NCI-H82 treated with DMSO at 0.1 percent for 48 hours (cell line): ENCODE results near the gene SKAP1.

Experiments used
- DNase-seq: peaks from one replicate; lab custom pipeline; 2025; ENCODE audit not compliant: unreplicated experiment; lab: John Stamatoyannopoulos, UW

SKAP1 gene

DNA sequence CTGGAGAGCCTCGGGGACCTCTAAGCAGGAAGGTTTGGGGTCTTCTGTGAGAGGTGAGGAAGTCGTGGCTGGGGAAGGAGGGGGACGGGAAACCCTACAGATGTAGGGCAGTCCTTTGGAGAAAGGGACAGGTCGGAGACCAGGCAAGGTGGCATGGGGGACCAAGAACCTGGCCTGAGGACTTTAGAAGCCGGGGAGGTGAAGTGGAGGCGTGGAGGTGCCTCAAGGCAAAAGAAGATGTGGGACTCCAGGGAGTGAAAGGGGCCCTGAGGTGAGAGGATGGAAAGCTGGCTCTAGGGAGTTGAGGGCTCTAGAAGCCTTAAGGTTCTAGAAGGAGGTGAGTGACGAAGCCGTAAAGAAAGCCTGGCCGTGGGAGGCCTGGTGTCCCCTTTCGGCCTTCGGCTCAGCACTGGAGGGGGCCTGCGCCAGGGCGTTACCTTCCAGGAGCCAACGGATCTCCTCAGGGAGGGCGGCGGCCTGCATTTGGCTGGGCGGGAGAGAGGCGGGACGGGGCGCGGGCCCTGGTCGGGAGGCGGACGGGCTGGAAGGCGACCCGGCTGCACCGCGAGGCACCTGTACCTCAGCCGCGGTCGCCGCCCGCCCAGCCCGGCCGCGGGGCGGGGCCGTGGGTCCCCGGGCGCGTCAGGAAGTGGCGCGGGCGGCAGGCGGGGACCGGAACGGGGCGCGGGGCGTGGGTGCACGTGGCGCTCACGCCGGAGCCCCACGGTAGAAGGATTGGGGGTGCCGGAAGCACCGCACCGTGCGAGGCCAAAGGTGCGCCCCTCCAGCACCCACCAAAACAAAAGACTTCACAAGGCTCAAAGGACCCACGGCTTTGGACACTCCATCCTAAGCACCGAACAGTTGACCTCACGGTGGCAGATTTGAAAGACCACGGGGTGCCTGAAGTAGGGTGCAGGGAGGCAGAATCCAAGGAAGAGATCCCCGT is at the start of gene SKAP1:
Gene SKAP1, minus strand, starts transcription at position 577 of the 949 bp plus-strand sequence.
- DNase-seq: no peak

DNA sequence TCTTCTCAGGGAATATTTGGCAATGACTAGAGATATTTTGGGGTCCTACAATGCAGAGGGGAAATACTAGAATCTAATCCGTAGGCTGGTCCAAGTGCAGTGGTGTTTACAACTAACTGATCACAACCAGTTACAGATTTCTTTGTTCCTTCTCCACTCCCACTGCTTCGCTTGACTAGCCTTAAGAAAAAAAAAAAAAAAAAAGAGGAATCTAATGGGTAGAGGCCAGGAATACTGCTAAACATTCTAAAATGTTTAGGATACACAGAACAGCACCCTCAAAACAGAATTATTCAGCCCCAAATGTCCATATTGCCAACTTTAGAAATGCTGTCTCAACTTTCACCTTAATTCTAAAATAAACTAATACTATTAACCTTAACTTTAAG is 49.0 kb upstream of the SKAP1 start:
- no peak for DNase-seq

DNA sequence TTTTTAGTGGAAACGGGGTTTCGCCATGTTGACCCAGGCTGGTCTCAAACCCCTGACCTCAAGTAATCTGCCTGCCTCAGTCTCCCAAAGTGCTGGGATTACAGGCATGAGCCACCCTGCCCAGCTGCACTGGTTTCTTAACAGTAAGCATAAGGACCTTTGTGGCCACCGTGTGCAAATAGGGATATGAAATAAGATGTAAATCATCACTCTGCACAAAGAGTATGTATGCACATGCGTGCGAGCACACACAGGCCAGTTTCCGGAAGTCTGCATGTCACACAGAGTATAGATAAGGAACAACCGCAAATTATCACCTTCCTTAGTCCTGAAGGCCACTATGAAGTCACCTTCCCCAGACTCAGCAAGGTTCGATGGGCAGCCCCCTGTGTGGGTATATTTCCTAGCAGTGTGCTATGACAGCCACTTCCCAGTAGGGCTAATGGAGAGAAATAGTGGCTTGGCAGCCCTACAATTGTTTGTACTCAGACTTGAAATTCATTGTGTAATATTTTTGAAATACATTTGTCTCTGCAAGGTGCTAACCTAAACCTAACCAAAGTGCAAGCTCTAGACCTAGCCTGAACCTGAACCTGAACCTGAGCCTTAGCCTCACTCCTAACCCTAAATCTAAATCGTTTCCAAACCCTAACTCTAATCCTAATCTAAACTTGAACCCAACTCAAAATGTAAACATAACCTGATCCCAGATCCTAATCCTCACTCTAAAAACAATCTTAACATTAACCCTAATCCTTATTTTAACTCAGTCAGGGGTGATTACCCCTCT is 48.4 kb upstream of the SKAP1 start:
- DNase-seq: no peak

DNA sequence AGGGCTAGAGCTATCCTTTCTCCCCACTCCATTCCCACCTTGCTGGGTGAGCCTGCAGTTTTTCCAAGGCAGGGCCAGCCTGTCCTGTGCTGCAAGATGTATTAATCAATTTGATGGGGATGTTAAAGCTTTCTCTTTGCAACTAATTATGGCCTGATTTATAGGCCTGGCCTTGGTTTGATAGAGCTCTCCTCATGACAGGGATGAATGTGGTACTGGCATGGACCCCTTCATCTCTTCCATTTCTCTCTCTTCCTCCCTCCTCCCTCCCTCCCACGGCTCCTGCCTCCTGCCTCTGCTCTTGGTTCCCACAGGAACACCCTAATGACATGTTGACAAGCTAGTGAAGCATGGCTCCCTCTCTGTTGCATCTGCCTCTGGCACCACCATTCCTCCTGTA is 47.2 kb upstream of the SKAP1 start:
- no peak for DNase-seq

DNA sequence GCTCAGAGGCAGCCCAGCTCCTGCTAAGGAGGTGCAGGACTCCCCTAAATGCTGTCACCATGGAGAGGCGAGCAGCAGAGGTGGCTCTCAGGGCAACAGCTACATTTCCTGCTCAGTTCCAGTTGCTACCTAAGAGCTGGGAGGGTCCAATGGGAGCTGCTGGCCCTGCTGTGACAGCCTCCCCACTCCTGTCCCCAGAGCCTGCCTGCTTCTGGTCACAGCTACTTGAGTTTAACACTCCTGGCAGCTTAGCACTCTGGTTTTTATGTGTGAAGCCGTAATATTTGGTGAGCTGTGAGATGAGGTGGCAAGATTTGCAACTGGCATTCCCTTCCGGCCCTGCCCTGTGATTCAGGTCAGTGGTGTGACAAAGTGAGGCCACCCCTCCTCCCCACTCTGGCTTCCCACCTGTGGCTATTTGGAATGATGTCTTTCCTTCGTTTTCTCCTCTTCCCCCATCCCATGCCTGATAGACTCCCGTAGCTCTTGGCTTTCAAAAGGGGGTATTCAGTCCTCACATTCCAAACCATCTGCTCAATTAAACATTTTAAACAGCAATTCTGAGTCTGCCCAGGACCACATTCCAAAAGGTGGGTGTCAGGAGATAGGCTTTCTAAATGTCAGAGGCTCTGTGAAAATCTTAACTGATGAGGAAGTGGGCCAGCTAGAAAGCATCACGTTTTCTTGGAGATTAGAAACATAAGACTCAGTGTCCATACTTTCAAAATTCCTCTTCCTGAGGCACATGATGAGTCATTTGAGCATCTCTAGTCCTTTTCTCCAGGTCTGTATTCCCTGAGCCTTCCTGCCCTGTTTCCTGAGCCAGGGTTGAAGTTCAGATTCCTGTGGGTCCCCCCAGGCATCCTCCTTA is 42.6 kb upstream of the SKAP1 start:
- no peak for DNase-seq

DNA sequence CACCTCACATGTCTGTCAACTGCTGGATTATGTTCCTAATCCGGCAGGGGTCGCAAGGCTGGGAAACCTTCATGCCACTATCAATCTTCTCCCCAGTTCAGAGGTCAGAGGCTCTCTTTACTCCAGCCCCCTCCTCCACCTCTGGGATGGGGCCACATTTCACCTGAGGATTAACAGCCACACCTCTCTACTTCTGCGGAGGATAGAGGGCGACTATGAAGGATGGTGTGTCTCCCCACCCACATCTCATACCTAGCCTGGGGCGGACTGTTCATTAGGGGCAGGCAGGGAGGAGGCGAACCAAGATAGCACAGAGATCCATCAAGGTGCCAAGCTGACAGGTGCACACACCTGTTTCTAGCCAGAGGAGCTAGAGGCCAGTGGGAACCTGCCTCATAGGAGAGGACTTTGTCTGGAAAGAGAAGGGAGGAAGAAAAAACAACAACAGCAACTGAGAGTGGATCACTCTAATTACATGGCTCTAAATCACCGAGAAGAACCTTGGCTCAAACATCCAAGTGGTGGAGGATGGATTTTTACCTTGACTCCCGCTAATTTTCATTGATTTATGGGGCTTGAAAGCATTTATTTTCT is 41.9 kb upstream of the SKAP1 start:
- DNase-seq: no peak

DNA sequence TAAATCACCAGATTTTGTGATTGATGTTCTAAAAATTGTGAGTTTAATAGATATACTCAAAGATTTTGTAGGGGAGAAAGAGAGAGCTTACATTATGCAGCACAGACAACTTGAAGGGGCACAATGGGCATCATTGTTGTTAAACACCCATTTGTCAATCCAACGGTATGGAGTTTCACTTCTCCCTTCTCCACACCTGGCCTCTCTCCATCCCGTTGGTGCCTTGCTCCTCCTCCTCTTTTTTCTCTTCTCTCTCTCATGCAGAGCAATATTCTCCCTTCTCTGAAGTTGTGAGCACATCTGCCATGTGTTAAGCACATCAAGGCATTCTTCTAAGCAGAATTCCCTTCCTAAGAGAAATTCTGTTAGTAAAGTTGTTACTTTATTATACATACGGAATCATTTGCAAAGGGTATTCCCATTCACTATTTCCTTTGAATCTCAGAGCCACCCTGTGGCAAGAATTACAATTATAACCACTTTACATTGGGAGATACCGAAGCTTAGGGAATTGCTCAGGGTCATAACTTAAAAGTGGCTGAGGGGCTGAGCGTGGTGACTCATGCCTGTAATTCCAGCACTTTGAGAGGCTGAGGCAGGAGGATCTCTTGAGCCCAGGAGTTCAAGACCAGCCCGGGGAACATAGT is 40.5 kb upstream of the SKAP1 start:
- no peak for DNase-seq

DNA sequence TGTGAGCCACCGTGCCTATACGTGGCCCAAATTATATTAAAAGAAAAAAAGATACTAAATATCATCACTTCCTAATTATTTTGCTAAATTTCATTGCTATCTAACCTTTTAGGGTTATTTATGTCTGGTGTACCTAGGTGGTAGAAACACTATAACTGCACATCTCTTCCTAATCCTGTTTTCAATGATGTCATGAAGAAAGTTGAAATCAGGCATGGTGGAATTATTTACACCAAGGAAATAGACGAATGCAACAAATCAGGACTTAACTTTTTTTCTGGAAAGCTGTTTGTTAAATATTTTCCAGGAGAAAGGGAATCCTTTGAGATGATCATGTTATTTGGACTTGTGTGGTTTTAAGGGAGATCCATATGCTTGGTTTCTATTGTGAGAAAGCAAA is 39.2 kb upstream of the SKAP1 start:
- no peak for DNase-seq

DNA sequence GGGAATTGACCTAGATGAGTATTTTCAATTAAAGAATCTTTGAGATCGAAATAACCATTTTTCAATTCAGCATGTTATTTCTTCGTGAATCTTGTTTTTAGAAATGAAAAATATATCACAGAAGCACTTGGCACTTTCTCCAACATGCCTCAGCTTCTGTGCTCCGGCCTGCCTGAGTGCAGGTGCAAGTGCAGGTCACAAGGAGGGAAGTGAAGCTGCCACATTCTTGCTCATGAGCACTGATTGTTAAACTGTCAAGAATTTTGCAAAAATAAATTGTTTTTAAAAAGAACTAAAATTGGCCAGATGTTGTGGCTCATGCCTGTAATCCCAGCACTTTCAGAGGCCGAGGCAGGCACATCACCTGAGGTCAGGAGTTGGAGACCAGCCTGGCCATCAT is 38.3 kb upstream of the SKAP1 start:
- DNase-seq: no peak

DNA sequence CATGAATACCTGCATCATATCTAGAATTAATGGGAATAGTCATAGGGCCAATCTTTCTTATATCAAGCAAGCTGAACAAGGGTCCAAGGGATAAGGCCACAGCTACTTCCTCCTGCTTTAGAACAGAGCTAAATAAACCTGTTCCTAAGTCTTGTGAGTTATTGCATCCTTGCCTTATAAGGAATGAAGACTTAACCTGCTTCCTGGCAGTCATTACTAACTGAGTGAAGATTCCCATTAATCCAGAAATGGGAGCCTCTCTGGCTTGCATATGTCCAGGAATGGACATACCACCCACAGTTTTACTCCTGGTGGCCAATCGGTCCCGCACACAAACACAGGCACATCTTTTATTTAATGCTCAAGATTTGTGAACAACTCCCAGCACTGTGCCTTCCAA is 35.9 kb upstream of the SKAP1 start:
- no peak for DNase-seq

DNA sequence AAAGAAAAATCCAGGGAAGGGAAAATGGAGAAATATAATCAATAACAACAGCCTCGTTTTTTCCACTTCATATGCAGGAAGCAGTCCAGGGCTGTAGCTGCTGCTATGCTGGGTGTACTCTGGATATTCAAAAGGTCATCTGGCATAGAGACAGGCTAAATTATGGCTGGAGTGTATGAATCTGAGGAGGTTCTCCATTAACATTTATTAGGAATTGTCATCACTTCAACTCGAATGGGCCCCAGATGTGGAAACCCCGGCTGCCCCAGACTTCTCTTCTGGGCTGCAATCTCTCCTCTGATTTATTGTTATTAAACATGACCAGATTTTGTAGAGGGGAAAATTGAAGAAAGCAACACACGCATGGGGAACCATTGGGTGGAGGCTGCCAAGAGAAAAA is 33.5 kb upstream of the SKAP1 start:
- DNase-seq: no peak

DNA sequence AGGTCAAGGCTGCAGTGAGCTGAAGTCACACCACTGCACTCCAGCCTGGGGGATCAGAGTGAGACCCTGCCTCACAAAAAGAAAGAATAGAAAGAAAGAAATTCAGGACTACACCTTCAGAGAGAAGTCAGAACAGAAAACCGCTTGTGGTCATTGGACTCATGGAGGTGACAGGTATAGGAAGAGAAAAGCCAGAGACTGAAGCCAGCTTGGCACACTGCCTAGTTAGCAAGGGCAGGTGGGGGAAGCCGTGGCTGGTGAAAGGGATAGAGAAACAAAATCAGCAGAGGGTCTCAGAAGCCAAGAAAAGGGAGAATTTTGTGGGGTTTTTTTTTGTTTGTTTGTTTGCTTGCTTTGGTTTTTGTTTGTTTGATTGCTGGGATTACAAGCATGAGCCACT is 32.9 kb upstream of the SKAP1 start:
- no peak for DNase-seq

DNA sequence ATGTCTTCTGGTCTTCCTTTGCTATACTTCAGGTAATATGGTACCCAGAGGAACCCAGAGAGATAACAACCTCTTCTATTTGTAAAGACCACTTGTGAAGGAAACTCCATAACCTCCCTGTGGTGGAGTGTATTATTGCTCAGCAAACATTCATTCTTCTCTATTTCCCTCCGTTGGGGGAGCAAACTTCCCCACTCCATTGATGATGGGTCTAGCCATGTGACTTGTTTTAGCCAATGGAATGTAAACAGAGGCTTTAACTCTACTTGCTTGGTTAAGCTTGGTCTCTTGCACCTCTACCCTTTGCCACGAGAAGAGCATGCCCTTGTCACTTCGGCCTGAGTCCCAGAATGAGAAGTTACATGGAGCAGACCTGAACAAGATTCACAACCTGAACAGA is 30.0 kb upstream of the SKAP1 start:
- no peak for DNase-seq

DNA sequence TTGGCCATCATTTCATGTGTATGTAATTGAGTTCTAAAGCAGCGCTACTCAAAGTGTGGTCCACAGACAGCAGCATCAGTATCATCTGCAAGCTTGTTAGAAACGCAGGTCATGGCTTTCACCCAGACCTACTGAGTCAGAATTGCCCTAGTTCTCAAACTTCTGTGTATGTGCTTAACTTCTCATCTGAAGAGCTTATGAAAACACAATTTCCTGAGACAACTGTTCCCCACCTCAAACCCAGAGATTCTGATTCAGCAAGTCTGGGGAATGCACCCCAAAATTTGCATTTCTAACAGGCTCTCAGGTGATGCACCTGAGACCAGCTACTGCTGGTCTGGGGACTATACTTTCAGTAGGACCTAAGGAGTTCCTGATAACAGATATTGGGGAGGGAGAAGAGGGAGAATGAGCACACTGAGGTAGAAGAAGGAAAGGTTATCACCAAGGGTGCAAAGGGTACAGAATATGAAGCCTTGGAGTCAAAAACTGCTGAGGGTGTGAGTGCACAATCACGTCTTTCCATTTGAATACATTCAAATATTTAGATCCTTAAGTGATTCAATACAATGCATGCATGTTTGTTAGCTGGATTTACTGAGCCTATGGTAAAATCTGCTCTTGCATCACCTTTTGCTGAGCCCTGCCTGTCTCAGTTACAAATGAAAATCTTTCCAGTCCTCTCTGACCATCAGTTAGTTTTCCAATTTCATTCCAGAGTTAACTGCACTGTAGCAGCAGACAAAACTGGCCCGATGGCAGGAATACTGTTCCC is 29.2 kb upstream of the SKAP1 start:
- DNase-seq: no peak

DNA sequence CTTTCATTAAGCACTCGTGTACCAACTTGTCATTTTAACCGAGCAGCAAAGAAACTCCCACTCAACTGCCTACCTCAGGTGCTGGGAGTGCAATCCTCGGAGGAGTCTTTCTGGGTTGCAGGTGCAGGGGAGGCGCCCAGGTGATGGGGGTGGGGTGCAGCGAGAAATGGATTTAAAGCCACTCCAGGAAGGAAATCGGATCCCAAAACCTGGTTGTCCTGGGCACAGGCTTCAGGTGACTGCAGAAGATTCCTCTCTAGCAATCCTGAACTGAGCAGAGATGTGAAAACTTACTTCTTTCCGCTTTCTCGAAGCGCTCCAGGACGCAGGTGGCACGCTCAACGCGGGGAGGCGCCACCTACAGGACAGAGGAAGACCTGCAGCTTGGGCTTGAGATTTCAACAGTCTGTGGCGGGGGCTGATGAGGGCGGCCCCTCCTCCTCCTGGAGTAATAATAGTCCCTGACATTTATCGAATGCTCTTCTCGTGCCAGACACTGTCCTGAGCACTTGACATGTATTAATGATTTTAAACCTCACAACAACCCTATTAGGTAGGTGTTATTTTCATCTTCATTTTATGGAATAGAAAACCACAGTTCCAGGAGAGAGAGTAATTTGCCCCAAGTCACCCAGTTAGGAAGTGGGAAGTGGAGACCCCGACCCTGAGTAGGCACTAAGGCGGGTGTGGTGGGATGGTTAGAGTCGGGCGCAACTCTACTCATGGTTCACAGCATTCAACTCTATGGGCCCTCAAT is 27.2 kb upstream of the SKAP1 start:
- DNase-seq: no peak

DNA sequence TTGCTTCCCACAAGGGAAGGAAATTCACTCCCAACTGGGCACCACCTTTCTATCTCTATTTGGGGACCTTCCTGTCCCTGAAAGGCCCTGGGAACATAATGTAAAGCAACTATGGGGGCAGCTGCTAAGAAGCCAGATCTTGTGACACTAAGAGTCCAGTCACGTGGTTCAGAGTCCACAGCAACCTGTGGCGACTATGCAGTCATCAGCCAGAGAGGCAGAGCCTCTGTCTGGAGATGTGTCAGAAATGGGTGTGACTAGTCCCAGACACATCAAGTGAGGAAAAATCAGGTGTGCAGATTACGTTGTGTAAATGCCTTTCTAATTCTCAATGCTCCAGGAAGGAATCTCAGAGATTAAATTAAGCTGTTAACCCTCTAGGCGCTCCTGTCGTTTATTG is 26.6 kb upstream of the SKAP1 start:
- DNase-seq: no peak

DNA sequence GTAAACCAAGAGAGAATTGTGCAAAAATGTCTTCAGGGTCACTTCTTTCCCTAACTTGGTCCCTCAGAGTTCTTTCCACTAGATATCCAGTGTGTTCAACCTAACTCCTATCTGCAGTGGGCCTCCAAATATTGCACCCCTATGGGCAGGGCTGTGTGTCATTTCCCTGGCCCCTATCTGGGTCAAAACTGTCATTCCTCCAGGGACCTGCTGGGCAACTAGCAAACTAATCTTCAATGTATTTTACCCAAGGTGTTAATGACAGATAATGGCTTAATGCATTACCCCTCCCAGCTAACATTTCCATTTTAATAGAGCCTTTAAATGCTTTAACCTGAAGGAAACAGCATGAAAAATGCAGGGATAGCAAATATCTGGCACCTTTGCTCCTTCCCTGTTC is 25.8 kb upstream of the SKAP1 start:
- no peak for DNase-seq

DNA sequence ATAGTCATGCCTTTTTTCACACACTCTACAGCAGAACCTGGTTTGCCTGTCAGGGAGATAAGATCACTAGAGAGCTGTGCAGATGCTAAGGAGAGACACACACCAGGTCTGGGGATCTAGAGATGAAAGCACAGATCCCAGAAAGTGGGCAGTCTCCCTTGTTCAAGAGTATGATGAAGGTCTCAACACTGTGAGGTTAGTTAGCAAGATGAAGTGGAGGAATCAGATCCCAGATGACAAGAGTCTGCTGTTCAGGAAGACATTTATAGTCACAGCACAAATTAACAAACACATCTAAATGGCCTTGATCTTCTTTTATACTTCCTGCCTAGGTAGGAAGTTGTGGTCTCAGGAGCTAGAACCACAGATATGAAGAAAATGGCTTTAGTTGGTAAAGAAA is 23.4 kb upstream of the SKAP1 start:
- DNase-seq: no peak

DNA sequence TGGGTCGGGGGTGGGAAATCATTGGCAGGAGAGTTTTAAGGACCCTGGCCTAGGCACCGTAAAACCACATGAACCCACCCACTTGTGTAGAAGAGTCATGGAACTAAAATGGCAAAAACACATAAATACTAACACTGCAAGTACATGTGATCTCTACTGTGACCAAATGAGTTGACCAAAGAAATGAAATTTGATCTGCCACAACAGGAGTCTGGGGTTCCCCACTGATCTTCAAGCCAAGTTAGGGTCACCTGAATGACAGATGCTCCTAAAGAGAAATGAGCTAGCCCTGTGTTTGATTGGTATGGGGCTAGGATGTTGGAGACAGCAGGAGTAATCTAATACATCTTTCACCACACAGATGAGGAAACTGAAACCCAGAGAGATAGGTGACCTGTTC is 21.5 kb upstream of the SKAP1 start:
- DNase-seq: no peak
